ENCODE results near the gene SERPINI1. TPM values are rescaled to one million over a fixed set of nuclear protein-coding genes. Genes with fewer than 3 reads are reported as not detected.

Gene SERPINI1
- total RNA-seq, 4 donors from 2014 or later: 0.70 to 2.7 (median 2.2) TPM

- Histone ChIP-seq H3K27ac (peak overlapping the region; percentile 42 to 71 (median 45)), H3K27me3 (no peaks in the 10 kb centered on the region), H3K9me3 (no peaks in the 10 kb centered on the region), H3K4me1 (peaks cover 33 to 35% of the 10 kb centered on the region in 2 donors), H3K36me3 (no peaks in the 10 kb centered on the region), H3K4me3 (no peak overlapping the region)
- intact Hi-C loops (cut with DNase I; ENCODE audit: low total_unique reads) (no loop called here), in situ Hi-C loops (cut with MboI; ENCODE audit: low sequenced_read_pairs in 4 of 4) (no loop called here)
- no peak for TF ChIP-seq POLR2A (IDR thresholded peaks at IDR 0.05)
- TF ChIP-seq, protein P1, sequence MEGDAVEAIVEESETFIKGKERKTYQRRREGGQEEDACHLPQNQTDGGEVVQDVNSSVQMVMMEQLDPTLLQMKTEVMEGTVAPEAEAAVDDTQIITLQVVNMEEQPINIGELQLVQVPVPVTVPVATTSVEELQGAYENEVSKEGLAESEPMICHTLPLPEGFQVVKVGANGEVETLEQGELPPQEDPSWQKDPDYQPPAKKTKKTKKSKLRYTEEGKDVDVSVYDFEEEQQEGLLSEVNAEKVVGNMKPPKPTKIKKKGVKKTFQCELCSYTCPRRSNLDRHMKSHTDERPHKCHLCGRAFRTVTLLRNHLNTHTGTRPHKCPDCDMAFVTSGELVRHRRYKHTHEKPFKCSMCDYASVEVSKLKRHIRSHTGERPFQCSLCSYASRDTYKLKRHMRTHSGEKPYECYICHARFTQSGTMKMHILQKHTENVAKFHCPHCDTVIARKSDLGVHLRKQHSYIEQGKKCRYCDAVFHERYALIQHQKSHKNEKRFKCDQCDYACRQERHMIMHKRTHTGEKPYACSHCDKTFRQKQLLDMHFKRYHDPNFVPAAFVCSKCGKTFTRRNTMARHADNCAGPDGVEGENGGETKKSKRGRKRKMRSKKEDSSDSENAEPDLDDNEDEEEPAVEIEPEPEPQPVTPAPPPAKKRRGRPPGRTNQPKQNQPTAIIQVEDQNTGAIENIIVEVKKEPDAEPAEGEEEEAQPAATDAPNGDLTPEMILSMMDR (IDR thresholded peaks at IDR 0.05 in 4 of 5, conservative IDR thresholded peaks at IDR 0.05 in 1 of 5): no peak
- ATAC-seq: no peak
- no peak for DNase-seq
Measured at GRCh38 chr3:167813169-167814123, 77.9 kb downstream of the SERPINI1 start.

GRCh38 chr3:167814441-167814951 is 79.0 kb downstream of the SERPINI1 start:
- in situ Hi-C loops (cut with MboI; ENCODE audit: low sequenced_read_pairs in 4 of 4) (no loop called here), intact Hi-C loops (cut with DNase I; ENCODE audit: low total_unique reads) (no loop called here)
- Histone ChIP-seq H3K4me3 (no peak overlapping the region), H3K4me1 (peaks cover 33 to 35% of the 10 kb centered on the region in 2 donors), H3K9me3 (no peaks in the 10 kb centered on the region), H3K27me3 (no peaks in the 10 kb centered on the region), H3K27ac (peak overlapping the region; percentile 42 to 71 (median 45)), H3K36me3 (no peaks in the 10 kb centered on the region)
- DNase-seq (no peak), ATAC-seq (peak; percentile 65 to 77)
- no peak for TF ChIP-seq POLR2A (IDR thresholded peaks at IDR 0.05)
- TF ChIP-seq, protein P1 (IDR thresholded peaks at IDR 0.05 in 4 of 5, conservative IDR thresholded peaks at IDR 0.05 in 1 of 5): no peak

- DNase-seq: no peak
- TF ChIP-seq, protein P1 (IDR thresholded peaks at IDR 0.05 in 4 of 5, conservative IDR thresholded peaks at IDR 0.05 in 1 of 5): no peak
- no peak for TF ChIP-seq POLR2A (IDR thresholded peaks at IDR 0.05)
Measured at GRCh38 chr3:167816953-167817352, 81.4 kb downstream of the SERPINI1 start.

GRCh38 chr3:167820102-167820865 is 84.8 kb downstream of the SERPINI1 start:
- no peak for TF ChIP-seq POLR2A (IDR thresholded peaks at IDR 0.05)
- TF ChIP-seq, protein P1 (IDR thresholded peaks at IDR 0.05 in 4 of 5, conservative IDR thresholded peaks at IDR 0.05 in 1 of 5): no peak
- ATAC-seq: no peak
- Histone ChIP-seq H3K27me3 (no peaks in the 10 kb centered on the region), H3K36me3 (no peaks in the 10 kb centered on the region), H3K9me3 (no peaks in the 10 kb centered on the region), H3K27ac (no peak overlapping the region), H3K4me1 (peaks cover 2 to 3% of the 10 kb centered on the region in 2 donors), H3K4me3 (no peak overlapping the region)
- in situ Hi-C loops (cut with MboI; ENCODE audit: low sequenced_read_pairs in 4 of 4) (no loop called here), intact Hi-C loops (cut with DNase I; ENCODE audit: low total_unique reads) (no loop called here)
- no peak for DNase-seq

More at GRCh38 chr3:167816953-167817352, 81.4 kb downstream of the SERPINI1 start:
- H3K27ac ChIP-seq: no peak overlapping the region
- H3K9me3 ChIP-seq: no peaks in the 10 kb centered on the region
- H3K4me1 ChIP-seq: peaks cover 30 to 34% of the 10 kb centered on the region in 2 donors
- no peak overlapping the region for H3K4me3 ChIP-seq
- no peak for ATAC-seq
- intact Hi-C loops (cut with DNase I; ENCODE audit: low total_unique reads): no loop called here
- in situ Hi-C loops (cut with MboI; ENCODE audit: low sequenced_read_pairs in 4 of 4): no loop called here
- H3K27me3 ChIP-seq: no peaks in the 10 kb centered on the region
- no peaks in the 10 kb centered on the region for H3K36me3 ChIP-seq

Measured in gastrocnemius medialis (tissue), 4 donors.